SJCRH30 (cell line): ENCODE measurements around the gene IGFBP1. TPM values are rescaled to one million over a fixed set of nuclear protein-coding genes. Genes with fewer than 3 reads are reported as not detected.

Source experiments
- DNase-seq, 2 experiments: peaks; one replicate each; pipeline ENCODE4 v3.0.0-alpha.2; 2015 to 2020
- H3K27ac ChIP-seq: fragments of 250-450 bp; sonication (Bioruptor Pico); 2 replicates; pipeline ENCODE4 v1.5.1; 2020; ENCODE audit warnings: mild to moderate bottlenecking, moderate library complexity
- H3K27me3 ChIP-seq: fragments of 250-450 bp; sonication (Bioruptor Pico); 2 replicates; pipeline ENCODE4 v1.5.1; 2020; ENCODE audit warnings: mild to moderate bottlenecking, moderate library complexity
- H3K36me3 ChIP-seq: fragments of 250-450 bp; sonication (Bioruptor Pico); 2 replicates; pipeline ENCODE4 v1.5.1; 2020; ENCODE audit warnings: mild to moderate bottlenecking, moderate library complexity
- H3K4me1 ChIP-seq: fragments of 250-450 bp; sonication (Bioruptor Pico); 2 replicates; pipeline ENCODE4 v1.5.1; 2020; ENCODE audit warnings: mild to moderate bottlenecking, moderate library complexity
- H3K4me3 ChIP-seq: fragments of 250-450 bp; sonication (Bioruptor Pico); 2 replicates; pipeline ENCODE4 v1.5.1; 2020; ENCODE audit warnings: mild to moderate bottlenecking, moderate library complexity
- H3K9me3 ChIP-seq: fragments of 250-450 bp; sonication (Bioruptor Pico); replicated peaks from 2 replicates; pipeline ENCODE4 v1.5.1; 2020; ENCODE audit warnings: mild to moderate bottlenecking, moderate library complexity
- total RNA-seq: library from RNA; depleted of rRNA; stranded (reverse); fragments of >200 nt; shearing (Covaris generic); gene quantifications from 2 replicates; pipeline ENCODE4 v1.2.3, GENCODE V29; 2014

The IGFBP1 gene
- total RNA-seq, 1 experiment from 2014 or later, result not detected

GRCh38 chr7:45889367-45890067, 1.2 kb downstream of the IGFBP1 start:
- H3K36me3 ChIP-seq, result no peaks in the 10 kb centered on the region
- no peak overlapping the region for H3K27ac ChIP-seq
- peaks cover 2% of the 10 kb centered on the region; the same call in 1 of the 2 replicates for H3K4me1 ChIP-seq
- no peaks in the 10 kb centered on the region for H3K9me3 ChIP-seq
- DNase-seq, result no peak
- peaks cover 9% of the 10 kb centered on the region for H3K27me3 ChIP-seq
- no peak overlapping the region for H3K4me3 ChIP-seq

DNA sequence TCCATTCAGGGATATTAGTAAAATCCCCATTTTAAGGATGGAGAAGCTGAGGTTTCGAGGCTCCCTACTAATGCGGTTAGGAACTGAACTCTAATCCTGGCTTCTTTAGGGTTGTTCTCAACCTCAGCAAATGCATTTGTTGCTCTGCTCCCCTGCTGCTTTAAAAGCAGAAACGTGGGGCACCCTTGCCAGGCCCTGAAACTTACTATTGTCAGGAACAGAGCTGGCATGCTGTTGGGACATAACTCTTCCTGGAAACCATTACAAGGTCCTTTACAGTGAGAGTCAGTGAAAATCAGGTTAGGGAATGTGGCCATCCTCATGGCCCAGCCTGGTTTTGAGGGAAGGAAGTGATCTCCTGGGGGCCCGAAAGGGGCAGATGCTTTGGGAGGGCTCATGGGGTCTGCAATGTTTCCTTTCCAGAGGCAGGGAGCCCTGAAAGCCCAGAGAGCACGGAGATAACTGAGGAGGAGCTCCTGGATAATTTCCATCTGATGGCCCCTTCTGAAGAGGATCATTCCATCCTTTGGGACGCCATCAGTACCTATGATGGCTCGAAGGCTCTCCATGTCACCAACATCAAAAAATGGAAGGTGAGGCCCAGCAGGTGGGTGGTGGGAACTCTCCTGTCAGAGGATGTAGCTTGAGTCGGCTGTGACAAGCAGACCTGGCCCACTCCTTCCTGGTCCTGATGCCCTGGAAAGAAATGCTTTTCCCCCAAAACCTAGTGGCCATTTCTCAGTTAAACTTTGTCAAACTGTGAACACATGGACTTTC, 2.0 kb downstream of the IGFBP1 start:
- no peak for DNase-seq
- Histone ChIP-seq H3K36me3 (no peaks in the 10 kb centered on the region), H3K4me1 (peaks cover 2% of the 10 kb centered on the region; the same call in 1 of the 2 replicates), H3K27ac (no peak overlapping the region), H3K4me3 (no peak overlapping the region), H3K9me3 (no peaks in the 10 kb centered on the region), H3K27me3 (peaks cover 9% of the 10 kb centered on the region)

DNA sequence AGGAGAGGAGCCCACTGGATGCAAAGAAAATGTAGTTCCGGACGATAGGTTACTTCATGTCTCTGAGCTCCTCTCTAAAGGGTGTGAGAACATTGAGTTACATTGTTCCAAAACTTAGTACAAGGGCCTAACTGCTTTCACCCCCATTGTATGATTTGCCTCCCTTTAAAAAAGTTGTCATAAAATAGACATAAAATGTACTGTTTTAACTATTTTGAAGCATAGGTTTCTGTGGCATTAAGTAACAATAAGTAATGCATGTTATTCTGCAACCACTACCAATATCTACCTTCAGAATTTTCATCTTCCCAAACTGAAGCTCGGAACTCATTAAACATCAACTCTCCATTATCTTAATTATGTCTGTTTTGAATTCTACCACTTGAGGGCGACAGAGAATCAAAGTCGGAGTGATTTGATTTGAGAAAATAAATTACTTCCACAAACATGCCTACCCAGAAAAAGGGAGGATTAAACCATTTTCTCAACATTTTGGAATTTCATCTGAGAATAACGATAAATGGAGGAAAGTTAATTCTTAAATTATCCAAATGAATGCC, 2.7 kb downstream of the IGFBP1 start:
- no peaks in the 10 kb centered on the region for H3K9me3 ChIP-seq
- no peaks in the 10 kb centered on the region for H3K4me1 ChIP-seq
- no peaks in the 10 kb centered on the region for H3K36me3 ChIP-seq
- H3K4me3 ChIP-seq, result no peak overlapping the region
- DNase-seq, result peak in 1 of 2 experiments; percentile 62
- H3K27ac ChIP-seq, result no peak overlapping the region
- peaks cover 6% of the 10 kb centered on the region; the same call in 1 of the 2 replicates for H3K27me3 ChIP-seq

- no peak overlapping the region for H3K27ac ChIP-seq
- no peaks in the 10 kb centered on the region for H3K4me1 ChIP-seq
- peaks cover 6% of the 10 kb centered on the region; the same call in 1 of the 2 replicates for H3K27me3 ChIP-seq
- H3K36me3 ChIP-seq, result no peaks in the 10 kb centered on the region
- DNase-seq, result no peak
- H3K9me3 ChIP-seq, result no peaks in the 10 kb centered on the region
- H3K4me3 ChIP-seq, result no peak overlapping the region
These were observed 3.4 kb downstream of the IGFBP1 start for GRCh38 chr7:45891462-45892402.

GRCh38 chr7:45892407-45893035, 4.2 kb downstream of the IGFBP1 start:
- Histone ChIP-seq H3K27ac (no peak overlapping the region), H3K36me3 (no peaks in the 10 kb centered on the region), H3K9me3 (no peaks in the 10 kb centered on the region), H3K4me3 (no peak overlapping the region), H3K4me1 (no peaks in the 10 kb centered on the region), H3K27me3 (peaks cover 6% of the 10 kb centered on the region; the same call in 1 of the 2 replicates)
- no peak for DNase-seq

- Histone ChIP-seq H3K27me3 (peaks cover 6% of the 10 kb centered on the region; the same call in 1 of the 2 replicates), H3K4me3 (no peak overlapping the region), H3K36me3 (no peaks in the 10 kb centered on the region), H3K9me3 (no peaks in the 10 kb centered on the region), H3K27ac (no peak overlapping the region), H3K4me1 (no peaks in the 10 kb centered on the region)
- DNase-seq, result no peak
These were observed 5.2 kb downstream of the IGFBP1 start for GRCh38 chr7:45893374-45893995.

GRCh38 chr7:45893996-45894664, 5.8 kb downstream of the IGFBP1 start:
- no peak for DNase-seq
- H3K9me3 ChIP-seq, result no peaks in the 10 kb centered on the region
- no peak overlapping the region for H3K27ac ChIP-seq

GRCh38 chr7:45894665-45895062, 6.4 kb downstream of the IGFBP1 start:
- Histone ChIP-seq H3K27me3 (peaks cover 6% of the 10 kb centered on the region; the same call in 1 of the 2 replicates), H3K4me1 (no peaks in the 10 kb centered on the region), H3K27ac (no peak overlapping the region), H3K9me3 (no peaks in the 10 kb centered on the region), H3K4me3 (no peak overlapping the region), H3K36me3 (no peaks in the 10 kb centered on the region)
- DNase-seq, result no peak

More at GRCh38 chr7:45893996-45894664, 5.8 kb downstream of the IGFBP1 start:
- Histone ChIP-seq H3K36me3 (no peaks in the 10 kb centered on the region), H3K4me1 (no peaks in the 10 kb centered on the region), H3K4me3 (no peak overlapping the region), H3K27me3 (peaks cover 6% of the 10 kb centered on the region; the same call in 1 of the 2 replicates)

GRCh38 chr7:45897042-45897690, 8.9 kb downstream of the IGFBP1 start:
- DNase-seq, result peak; percentile 20 to 25
- Histone ChIP-seq H3K27me3 (no peaks in the 10 kb centered on the region), H3K9me3 (no peaks in the 10 kb centered on the region), H3K27ac (no peak overlapping the region), H3K4me1 (no peaks in the 10 kb centered on the region), H3K36me3 (no peaks in the 10 kb centered on the region), H3K4me3 (no peak overlapping the region)

GRCh38 chr7:45898222-45898621, 9.9 kb downstream of the IGFBP1 start:
- no peaks in the 10 kb centered on the region for H3K36me3 ChIP-seq
- no peaks in the 10 kb centered on the region for H3K4me1 ChIP-seq
- no peaks in the 10 kb centered on the region for H3K27me3 ChIP-seq
- DNase-seq, result no peak
- no peak overlapping the region for H3K4me3 ChIP-seq
- no peaks in the 10 kb centered on the region for H3K9me3 ChIP-seq
- H3K27ac ChIP-seq, result no peak overlapping the region

DNA sequence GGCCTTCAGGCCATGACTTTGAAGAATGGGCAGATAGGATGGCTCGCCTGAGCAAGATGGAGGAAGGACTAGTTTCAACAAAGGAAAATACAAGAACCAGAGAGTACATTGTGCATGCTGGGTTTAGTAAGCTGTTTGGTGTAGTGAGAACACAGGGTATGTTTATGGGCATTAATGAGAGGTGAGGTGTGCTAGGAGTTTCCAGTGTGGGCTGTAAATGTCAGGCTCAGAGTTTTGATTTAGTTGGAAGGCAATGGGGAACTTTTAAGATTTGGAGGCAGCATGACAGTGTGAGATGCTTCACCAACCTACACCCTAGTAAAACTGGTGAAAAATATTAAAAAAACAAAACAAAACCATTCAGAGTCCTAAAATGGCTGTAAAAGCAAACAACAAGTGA, 13.3 kb downstream of the IGFBP1 start:
- DNase-seq, result no peak
- no peaks in the 10 kb centered on the region for H3K4me1 ChIP-seq
- H3K36me3 ChIP-seq, result no peaks in the 10 kb centered on the region
- no peak overlapping the region for H3K4me3 ChIP-seq
- no peaks in the 10 kb centered on the region for H3K27me3 ChIP-seq
- H3K9me3 ChIP-seq, result no peaks in the 10 kb centered on the region
- no peak overlapping the region for H3K27ac ChIP-seq

- no peaks in the 10 kb centered on the region for H3K9me3 ChIP-seq
- H3K36me3 ChIP-seq, result no peaks in the 10 kb centered on the region
- no peak overlapping the region for H3K4me3 ChIP-seq
- no peaks in the 10 kb centered on the region for H3K27me3 ChIP-seq
- H3K4me1 ChIP-seq, result no peaks in the 10 kb centered on the region
- DNase-seq, result no peak
- H3K27ac ChIP-seq, result no peak overlapping the region
These were observed 14.5 kb downstream of the IGFBP1 start for GRCh38 chr7:45902820-45903219.

DNA sequence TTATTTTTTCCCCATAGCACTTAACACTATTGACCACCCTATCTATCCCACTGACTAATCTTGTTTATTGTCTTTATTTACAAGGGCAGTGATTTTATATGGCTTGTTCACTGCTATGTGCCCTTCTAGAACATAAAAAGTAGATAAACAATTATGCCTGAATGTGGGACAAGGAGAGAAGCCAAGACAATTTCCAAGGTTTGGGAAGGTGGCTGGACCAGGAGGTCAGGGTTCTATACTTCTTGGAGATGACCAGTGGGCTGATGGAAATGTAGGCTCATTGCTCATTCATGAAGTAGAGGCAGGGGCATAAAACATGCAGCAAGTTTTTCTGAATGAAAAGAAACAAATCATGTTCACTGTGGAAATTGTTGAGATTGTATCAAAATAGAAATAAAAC, 21.3 kb downstream of the IGFBP1 start:
- Histone ChIP-seq H3K4me3 (no peak overlapping the region), H3K36me3 (no peaks in the 10 kb centered on the region), H3K27ac (no peak overlapping the region), H3K4me1 (no peaks in the 10 kb centered on the region), H3K27me3 (no peaks in the 10 kb centered on the region), H3K9me3 (no peaks in the 10 kb centered on the region)
- DNase-seq, result no peak
